Tongue (tissue), 2 donors: ENCODE measurements around the gene ENO4. TPM values are rescaled to one million over a fixed set of nuclear protein-coding genes. Genes with fewer than 3 reads are reported as not detected.
A peak's percentile ranks its signal among the peaks of the same experiment; 100 is the strongest.

ENCODE experiments used
- DNase-seq: peaks from one replicate; pipeline ENCODE4 v3.0.0-alpha.2; 2015
- total RNA-seq: library from RNA; depleted of rRNA; stranded (reverse); fragments of >200 nt; gene quantifications from one replicate; pipeline ENCODE4 v1.2.3, GENCODE V29; 2014

Gene ENO4, protein sequence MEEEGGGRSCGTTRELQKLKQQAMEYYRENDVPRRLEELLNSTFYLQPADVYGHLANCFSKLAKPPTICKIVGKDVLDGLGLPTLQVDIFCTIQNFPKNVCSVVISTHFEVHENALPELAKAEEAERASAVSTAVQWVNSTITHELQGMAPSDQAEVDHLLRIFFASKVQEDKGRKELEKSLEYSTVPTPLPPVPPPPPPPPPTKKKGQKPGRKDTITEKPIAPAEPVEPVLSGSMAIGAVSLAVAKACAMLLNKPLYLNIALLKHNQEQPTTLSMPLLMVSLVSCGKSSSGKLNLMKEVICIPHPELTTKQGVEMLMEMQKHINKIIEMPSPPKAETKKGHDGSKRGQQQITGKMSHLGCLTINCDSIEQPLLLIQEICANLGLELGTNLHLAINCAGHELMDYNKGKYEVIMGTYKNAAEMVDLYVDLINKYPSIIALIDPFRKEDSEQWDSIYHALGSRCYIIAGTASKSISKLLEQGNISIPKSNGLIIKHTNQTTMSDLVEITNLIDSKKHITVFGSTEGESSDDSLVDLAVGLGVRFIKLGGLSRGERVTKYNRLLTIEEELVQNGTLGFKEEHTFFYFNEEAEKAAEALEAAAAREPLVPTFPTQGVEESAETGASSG
- 0.31 TPM for total RNA-seq

DNA sequence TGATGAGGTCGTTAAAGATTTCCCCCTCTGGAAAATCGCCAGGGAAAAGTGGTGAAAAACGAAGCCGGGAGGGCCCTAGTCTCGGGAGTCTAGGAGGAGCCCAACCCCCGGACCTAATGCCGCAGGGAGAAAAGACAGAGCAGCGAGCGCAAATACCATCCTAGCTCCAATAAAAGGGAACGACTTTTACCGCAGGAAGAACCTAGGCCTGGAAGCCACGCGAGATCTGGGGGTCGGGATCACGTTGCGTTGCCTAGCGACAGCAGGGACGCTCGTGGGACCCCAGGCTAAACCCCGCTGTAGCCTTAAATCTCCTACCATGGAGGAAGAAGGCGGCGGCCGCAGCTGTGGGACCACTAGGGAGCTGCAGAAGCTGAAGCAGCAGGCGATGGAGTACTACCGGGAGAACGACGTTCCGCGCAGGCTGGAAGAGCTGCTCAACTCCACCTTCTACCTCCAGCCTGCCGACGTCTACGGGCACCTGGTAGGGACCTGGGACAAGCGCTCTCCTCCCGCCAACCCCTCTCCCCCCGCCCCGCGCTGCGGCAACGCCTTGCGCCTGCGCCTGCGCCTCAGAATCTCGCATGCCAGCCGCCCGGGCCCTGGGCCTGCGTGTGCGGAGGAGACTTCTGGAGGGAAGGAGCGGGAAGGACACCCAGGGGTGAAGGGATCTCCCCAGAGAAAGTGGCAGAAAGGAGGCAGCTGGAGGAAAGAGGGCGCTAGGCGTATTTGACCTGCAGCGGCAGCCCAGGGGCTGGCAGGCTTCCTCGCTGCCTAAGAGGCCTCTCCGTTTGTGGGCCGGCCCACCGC, at the start of gene ENO4:
Gene ENO4 (plus strand): TSS at position 252 of the 810 bp plus-strand sequence. CDS start 68 bp downstream, at position 320.
- DNase-seq: peak; percentile 96

DNA sequence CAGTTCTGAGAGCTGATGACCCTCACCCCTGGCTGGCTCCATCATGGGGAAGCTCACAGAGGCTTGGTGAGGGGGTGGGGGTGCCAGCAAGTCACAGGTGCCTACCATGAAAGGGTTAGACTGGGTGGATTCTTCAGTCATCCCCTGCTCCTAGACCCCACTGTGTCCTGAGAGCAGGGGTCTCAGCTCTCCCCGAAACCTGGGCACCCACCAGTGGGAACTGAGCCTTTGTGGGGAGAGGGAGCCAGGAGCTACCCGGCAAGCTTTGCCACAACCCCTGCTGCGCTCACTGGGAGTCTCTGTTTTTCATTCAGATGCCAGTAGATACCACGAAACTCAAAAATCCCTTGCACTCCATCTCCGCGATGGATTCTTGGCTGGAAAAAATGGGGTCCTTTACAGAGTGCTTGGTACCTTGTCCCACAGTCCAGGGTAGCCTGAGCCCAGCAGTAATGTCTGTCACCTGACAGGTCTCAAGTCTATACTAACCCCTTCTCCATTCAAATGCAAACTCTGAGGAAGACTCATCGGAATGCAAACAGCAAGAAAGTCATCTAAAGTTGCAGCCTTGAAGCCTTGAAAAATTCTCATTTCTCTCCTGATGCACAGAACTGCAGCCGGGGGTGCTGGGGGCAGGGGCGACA, 48.9 kb upstream of the ENO4 start:
- no peak for DNase-seq

DNA sequence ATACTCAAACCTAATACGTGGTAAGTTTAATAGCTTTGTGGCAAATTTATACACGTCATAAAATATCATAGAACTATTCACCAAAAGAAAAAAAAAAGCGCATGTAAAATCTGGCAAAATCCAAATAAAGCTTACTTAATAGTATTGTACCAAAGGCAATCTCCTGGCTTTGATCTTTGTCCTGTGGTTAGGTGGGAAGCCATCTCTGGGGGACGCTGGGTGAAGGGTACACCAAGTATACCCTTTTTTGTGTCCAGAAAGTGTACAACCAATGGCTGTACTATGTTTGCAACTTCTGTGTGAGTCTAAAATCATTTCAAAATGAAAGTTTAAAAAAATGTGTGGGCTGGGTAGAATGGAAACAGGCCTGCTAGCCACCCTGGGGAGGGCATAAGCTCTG, 47.6 kb upstream of the ENO4 start:
- no peak for DNase-seq

DNA sequence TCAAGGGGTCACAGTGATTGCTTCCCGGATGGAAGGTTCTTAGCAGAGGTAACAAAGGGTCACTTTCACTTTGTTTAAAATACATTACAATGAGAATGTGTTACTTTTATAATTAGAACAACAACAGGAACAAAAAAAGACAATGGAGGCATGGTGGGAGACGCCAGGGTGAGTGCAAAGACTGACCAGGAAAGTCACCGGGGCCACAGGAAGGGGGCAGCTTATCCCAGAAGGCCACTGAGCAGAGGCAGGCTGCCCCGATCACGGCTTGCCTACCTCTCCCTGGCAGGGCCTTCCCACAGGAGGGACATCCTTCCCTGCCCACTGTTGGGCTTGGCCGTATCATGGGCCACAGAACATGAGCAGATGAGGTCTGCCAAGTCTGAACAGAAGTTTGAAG, 46.8 kb upstream of the ENO4 start:
- no peak for DNase-seq

DNA sequence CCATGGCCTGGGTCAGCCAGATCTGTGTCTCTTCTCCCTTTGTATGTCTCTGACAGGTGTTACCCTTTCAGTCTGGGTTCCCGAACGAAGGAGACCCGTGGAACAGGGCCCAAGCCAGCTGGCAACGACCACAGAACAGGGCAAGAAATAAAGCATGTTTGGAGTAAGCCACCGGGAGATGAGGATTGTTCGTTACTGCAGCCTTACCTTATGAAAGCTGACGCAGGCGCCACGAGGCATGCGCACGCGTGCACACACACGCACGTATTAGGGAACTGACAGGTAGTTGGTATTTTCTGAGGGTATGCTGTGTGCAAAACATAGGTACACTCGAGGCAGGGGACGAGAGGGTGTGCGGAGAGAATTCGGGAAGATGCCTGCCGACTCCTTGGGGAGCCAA, 46.4 kb upstream of the ENO4 start:
- DNase-seq: no peak

DNA sequence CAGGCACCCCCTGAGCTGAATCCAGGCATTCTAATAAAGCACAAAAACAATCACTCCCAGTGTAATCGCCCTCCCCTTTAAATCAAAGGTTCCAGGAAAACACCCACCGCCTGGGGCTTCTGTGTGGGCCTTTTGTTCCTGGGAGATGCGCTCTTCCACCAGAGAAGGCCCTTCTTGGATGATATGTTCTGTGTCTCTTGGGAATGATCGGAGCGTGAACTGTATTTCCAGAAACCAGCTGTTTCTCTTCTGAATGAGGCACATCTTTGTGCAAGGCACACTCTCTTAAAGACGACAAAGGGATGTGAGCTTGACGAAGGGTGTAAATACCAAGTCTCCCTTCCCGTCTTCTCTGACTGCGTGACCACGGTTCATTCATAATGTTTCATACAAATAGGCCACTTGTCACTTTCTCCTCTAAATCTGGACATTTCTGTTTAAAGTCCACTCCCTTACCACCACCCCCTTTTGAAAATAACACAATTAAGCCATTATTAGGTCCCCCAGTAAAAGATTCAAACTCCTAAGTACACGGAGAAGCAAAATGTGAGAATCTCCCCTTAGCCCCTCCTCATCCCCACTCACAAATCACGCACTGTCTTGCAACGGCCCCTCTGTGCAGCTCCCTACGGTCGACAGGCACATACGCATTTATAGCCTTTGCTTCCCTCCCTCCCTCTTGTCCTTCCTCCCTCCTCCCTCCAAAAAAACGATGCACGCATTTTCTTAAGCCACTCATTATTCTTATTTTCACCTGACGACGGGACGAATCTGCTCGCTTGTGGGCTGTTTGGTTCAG, 45.6 kb upstream of the ENO4 start:
- DNase-seq: no peak

DNA sequence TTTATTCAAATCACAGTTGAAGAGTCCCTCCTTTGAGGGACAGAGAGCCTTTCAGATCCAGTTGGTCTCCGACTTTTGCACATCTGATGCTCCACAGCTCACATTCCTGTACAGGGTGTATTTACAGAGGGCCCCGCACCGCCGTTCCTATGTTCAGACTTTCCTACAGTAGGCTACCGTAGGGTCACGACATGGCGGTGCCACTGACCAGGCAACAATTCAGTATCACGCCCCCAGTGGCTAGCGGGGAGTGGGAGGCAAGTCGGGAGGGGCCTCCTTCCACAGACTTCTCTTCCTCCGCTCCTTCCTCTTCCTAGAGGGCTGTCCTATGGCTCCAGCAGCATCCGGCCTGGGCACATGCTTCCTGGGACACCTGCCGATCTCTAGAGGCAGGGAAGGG, 40.6 kb upstream of the ENO4 start:
- DNase-seq: no peak

DNA sequence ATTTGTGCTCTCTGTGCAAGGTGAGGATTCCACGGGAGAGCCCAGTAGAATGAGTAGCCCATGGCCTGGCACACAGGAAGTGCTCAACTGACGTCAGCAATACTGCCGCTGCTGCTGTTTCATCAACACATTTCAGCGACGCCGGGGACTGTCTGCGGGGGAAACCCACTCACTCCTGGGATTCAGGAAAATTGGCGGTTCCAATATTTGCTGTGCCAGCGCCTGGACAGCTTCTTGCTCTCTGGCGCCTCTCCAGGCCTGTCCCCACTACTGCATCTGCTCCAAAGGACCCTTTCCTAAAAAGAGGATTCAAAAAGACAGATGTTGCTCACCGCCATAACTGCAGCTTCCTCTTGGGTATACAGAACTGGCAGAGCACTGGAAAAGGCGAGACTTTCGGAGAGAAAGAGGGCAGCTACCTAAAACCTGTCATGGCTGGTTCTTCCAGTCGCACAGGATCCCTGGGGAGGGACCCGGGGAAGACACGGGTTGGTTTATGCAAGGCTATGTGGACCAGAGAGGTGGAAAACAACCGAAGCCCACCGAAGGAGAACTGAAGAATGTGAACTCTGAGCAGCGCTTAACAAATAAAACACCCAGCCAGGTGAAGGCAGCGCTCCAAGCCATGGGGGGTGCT, 39.7 kb upstream of the ENO4 start:
- peak; percentile 42 for DNase-seq

DNA sequence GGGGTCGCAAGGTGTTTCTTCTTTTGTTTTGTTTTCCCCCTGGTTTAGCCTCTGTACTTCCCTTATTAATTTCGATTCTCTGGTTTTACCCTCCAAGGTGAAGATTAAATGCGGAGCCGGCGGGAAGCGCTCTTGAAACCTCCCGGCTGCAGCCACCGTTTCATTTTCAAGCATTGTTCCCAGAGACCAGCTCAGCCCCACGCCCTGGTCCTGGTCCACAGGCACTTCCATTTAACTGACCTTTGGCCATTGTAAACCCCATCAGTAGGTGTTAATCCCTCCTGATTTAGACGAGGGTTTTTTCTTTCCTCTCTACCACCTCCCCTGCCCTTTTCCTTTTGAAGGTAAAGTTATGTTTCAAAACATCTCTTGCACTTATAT, 39.2 kb upstream of the ENO4 start:
- DNase-seq: no peak

DNA sequence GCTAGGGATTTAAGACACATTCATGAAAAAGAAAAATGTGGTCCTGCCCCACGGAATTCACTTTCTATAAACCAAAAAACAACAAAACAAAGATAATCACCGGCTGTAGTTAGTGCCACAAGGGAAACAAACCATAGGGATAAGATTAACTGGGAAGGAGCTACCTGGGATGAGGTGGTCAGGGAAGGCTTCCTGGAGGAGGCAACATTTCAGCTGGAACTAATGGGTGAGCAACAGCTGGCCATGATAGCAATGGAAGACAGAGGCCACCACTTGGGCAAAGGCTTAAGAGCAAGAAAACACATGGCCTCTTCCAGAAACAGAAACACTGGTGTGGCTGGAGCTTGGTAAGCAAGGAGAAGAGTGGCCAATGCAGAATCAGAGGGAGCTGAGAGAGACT, 38.4 kb upstream of the ENO4 start:
- no peak for DNase-seq

DNA sequence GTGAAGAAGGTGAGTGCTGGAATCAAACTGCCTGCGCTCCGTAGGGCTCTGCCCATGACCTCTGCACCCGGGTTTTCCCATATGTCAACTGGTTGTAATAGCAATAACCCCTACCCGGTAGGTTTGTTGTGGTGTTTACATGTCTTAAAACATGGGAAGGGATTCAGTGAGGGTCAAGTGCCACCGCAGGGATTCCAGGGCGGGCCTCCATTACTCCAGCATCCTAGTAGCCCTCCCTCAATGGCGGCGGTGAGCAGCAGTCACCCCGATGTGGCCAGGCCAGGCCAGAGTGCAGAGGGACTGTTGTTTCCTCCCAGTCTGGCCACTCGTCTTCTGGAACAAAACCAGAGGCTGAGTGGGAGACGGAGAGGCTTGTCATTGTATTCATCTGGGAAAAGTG, 37.6 kb upstream of the ENO4 start:
- no peak for DNase-seq

DNA sequence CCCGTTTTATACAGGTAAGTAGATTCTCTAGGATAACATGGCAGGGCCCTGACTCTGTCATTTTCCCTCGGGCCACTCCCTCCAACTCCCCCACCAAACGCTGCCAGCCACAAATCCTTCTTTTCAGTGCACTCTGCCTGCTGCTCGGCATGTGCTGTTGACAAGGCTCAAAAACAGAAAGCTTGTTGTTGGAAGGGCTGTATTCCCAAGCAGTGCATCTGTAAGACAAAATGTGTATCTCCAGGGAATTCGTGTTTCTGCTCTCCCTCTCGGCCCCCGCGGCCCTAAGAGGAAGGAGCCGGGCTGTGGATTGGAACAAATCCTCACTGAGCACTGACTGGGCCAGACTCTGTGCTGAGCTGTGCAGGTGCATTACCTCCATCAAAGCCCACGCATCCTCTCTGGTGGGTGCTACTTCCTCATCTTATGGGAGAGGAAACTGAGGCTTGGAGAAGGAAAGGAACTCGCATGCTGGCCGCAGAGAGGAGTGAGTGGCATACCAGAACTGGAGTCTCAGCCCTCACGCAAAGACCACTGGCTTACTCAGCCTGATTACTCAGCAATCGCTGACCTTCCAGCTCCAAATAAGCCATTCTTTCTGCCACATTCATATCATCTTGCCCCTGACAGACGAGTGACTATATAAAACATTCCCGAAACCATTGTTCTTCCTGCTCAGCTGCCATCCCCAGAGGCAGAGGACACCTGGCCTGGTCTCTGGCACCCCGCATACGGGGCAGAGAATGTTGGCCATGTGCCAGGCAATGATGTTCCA, 33.5 kb upstream of the ENO4 start:
- DNase-seq: no peak

DNA sequence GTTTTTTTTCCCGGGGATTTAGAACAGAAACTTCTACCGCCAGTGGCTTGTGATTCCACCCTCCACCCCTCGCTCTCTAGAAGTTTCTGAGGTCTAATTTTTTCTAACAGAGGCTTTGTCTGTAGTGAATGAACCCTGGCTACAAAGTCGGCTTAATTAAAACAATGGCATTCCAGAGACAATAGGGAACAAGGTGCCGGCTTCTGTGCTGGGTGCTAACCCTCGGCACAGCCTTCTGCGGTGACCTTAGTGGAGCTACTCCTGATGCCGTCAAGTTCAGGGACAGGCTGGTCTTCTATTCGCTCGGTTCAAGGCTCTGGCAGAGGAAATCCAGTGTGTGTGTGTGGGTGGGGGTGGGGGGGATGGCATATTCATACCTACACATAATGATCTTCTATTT, 32.1 kb upstream of the ENO4 start:
- no peak for DNase-seq

DNA sequence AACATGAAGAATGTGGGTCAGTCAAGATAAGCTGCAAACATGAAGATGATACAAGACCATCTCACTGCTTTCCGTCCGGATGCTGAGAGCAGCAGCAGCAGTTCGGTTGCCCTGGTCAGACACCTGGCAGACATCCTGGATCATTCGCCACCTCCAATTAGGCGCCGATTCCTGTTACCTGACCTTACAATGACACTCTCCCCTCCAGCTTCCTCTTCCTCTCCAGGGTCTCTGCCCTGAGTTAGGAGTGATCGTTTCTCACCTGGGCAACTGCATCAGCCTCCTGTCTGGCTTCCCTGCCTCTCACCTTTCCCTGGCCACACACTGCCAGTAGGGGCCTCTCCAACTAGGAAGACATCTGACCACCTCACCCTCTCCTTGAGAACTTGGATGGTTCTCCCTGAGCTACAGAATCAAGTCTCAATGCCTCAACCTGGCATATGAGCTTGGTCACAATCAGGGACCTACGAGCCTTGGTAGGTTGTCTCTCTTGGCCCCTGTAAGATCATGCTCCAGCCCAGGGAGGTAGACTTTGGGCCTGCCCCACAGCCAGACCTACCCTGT, 31.4 kb upstream of the ENO4 start:
- no peak for DNase-seq

DNA sequence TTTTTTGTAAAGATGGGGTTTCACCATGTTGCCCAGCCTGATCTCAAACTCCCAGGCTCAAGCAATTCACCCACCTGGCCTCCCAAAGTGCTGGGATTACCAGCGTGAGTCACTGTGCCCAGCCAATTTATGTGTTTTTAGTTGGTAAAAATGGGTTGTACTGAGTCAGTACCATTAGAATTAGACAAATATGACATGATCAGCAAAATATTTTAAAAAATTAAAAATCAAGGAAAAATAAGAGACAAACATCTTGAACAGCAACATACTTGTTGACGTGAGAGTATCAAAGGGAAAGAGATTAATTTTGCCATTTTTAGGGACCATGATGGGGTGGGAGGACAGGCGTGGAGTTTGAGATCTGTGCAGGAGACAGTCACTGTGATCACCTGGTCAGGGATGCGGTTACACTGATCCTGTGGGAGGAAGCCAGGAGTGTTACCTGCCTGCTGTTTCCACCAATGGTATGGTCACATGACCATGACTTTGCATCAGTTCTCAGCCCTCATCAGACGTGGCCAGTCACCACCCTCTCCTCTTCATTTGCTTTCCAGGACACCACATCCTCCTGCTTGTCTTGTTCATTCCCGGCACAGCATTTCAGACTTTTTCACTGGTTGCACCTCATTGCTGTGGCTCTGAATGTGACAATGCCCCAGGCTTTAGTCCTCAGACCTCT, 29.2 kb upstream of the ENO4 start:
- no peak for DNase-seq

DNA sequence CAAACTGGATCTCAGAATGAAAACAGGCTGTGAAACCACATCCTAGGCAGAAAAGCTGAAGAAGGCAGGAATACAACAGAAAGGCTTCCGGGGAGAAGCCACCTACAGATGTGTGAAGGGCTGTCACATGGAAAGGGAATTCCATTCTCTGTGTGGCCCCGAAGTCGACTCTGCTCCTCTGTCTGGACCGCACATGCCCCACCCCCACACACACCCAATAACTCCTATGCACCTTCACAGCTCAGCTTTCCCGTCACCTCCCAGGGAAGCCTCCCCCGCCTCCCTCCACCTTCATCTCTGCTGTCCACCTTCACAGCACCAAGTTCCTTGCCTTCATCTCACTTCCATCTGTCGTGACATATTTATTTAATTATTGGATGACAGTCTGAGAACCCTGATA, 23.4 kb upstream of the ENO4 start:
- DNase-seq: no peak

DNA sequence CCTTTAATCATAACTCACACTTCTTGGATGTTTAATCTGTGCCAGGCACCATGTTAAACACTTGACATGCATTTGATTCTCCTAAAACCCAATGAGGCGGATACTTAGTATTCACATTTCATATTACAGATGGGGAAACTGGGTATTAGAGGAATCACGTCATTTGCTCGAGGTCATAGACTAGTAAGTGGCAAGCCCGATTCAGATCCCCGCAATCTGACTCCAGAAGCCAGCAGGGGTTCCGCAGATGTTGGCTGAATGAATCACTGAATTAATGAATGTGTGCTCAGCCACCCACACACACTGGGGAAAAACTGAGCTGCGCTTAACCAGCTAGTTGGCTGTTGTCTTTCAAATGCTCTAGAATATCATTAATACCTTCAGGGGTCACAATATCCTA, 22.5 kb upstream of the ENO4 start:
- DNase-seq: no peak

DNA sequence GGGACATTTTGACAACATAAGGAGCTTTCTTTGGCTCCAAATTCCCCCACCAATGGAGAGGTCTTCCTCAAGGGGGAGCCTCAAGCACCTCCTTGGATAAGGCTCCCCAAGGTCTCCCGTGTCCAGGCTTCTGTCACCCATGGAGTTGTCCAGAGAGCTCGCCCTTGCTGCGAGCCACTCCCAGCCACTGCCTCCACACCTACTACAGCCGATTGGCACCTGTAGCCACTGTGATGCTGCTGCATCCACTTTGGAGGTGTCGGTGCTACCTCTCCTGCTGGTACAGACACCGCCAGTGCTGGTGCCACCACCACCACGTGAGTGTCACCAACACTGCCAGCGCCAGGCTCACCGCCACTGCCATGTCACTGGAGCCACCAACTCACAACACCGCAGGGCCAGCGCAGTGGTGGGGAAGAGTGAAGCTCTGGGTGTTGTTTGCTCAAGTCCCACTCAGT, 22.1 kb upstream of the ENO4 start:
- DNase-seq: no peak

DNA sequence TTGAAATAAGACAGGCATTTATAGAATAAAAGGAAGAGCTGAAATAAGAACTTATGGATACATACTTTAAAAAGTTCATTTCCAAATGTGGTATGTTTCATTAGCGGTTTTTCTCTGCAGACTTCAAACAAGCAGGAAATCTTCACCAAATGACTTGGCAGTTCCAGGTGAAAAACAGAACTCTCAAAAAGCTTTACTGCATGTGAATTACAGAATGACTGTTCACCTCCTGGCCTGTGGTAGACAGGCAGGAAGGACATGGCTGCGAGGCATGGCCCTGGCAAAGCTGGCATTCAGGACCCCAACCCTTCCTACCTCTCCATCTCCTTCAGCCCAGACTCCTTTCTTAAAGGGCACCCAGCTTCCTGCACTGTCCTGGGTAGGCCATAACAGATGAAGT, 21.2 kb upstream of the ENO4 start:
- DNase-seq: no peak

DNA sequence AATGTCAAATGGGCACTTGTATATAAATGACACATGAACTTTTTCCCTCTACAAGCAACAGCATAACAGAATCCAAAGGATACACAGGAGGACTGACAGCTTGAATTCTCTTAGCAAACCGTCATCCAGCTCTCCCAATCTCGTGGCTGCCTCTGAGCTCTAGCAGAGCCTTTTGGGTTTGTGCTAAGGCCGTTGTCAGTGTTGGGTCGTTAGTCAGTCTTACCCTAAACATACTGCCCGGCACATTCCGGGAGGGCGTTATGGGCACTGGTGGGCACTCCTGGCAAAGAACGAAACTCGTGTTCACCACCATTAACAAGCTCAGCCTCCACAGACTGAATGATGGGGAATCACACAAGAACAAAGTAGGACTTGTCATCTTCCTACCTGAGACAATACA, 19.6 kb upstream of the ENO4 start:
- DNase-seq: no peak
